HCT116 (cell line): ENCODE data around the gene GP9. TPM values are rescaled to one million over a fixed set of nuclear protein-coding genes. Genes with fewer than 3 reads are reported as not detected.

Experiments used
- ATAC-seq: fragments of 200-7000 bp; cut with Tn5 transposase; 2 replicates; pipeline ENCODE4 v1.9.1; 2020; ENCODE audit warnings: mild to moderate bottlenecking, moderate library complexity
- BruUV-seq: library from RNA; stranded (reverse); fragments of 400-500 nt; replicated peaks from 2 replicates; lab custom pipeline; 2021; lab: Mats Ljungman, UMichigan
- CTCF ChIA-PET: fragments of 300-600 bp; sonication (Branson Sonifier 250); formaldehyde crosslinking; loops from one replicate; lab custom pipeline; 2021; ENCODE audit warnings: antibody characterized with exemption; lab: Charles Lee
- POLR2A ChIA-PET: fragments of 300-600, 350-600 bp; sonication (Branson Sonifier 250); formaldehyde crosslinking; loops from one replicate; lab custom pipeline; 2021; ENCODE audit warnings: antibody characterized with exemption; lab: Charles Lee
- RAD21 ChIA-PET, 2 experiments: fragments of 300-600 bp; sonication (Branson Sonifier 250); formaldehyde crosslinking; loops; one replicate each; lab custom pipeline; 2023; ENCODE audit warnings: low total read pairs in 2 of 2; ENCODE audit not compliant: uncharacterized antibody in 2 of 2, unreplicated experiment in 2 of 2, low non-redundant PET in 1 of 2; lab: Charles Lee
- DNase-seq: peaks from one replicate; pipeline ENCODE4 v3.0.0-alpha.2; 2010; ENCODE audit warnings: low read depth, low spot score
- H2AFZ ChIP-seq: fragments of 200-600 bp; shearing (Covaris generic), sonication (generic); 2 replicates; pipeline ENCODE4 v1.6.1; 2017; ENCODE audit warnings: low read depth, mixed run types, mixed read lengths, antibody characterized with exemption, low read length; ENCODE audit not compliant: poor library complexity, severe bottlenecking
- H3K27ac ChIP-seq: 2 replicates; pipeline ENCODE4 v1.5.1; 2012; ENCODE audit warnings: low read depth, low read length
- H3K27me3 ChIP-seq: fragments of 200-600 bp; sonication (generic); 2 replicates; pipeline ENCODE4 v1.6.1; 2016; ENCODE audit warnings: mixed run types, low read length, mixed read lengths; ENCODE audit not compliant: insufficient read depth
- H3K36me3 ChIP-seq, 2 experiments: fragments of 200-500 bp in 1 of 2; fragments of 200-600 bp in 1 of 2; sonication (Bioruptor generic) in 1 of 2; sonication (generic) in 1 of 2; 2 replicates each; pipeline versions ENCODE4 v1.5.1 to v1.6.1; 2014 to 2016; ENCODE audit warnings: low read length in 2 of 2, inconsistent platforms in 1 of 2, mixed read lengths in 1 of 2, mixed run types in 1 of 2; ENCODE audit not compliant: insufficient read depth in 2 of 2, control insufficient read depth in 1 of 2
- H3K4me1 ChIP-seq, 2 experiments: fragments of 200-600 bp in 1 of 2; sonication (generic) in 1 of 2; 2 replicates each; pipeline versions ENCODE4 v1.5.1 to v1.6.1; 2012 to 2017; ENCODE audit warnings: low read length in 2 of 2, inconsistent platforms in 1 of 2, mild to moderate bottlenecking in 1 of 2, mixed read lengths in 1 of 2, mixed run types in 1 of 2, moderate library complexity in 1 of 2; ENCODE audit not compliant: insufficient read depth in 2 of 2, control insufficient read depth in 1 of 2
- H3K4me2 ChIP-seq: fragments of 200-600 bp; sonication (generic); 2 replicates; pipeline ENCODE4 v1.6.1; 2017; ENCODE audit warnings: mixed run types, low read length, mixed read lengths
- H3K4me3 ChIP-seq, 2 experiments: fragments of 200-600 bp in 1 of 2; sonication (generic) in 1 of 2; replicated peaks in 1 of 2; 2 replicates each; pipeline ENCODE4 v1.5.1; 2011 to 2016; ENCODE audit warnings: low read length in 2 of 2, control low read depth in 1 of 2, low read depth in 1 of 2, mild to moderate bottlenecking in 1 of 2, mixed read lengths in 1 of 2, mixed run types in 1 of 2
- H3K79me2 ChIP-seq: fragments of 200-600 bp; sonication (generic); 2 replicates; pipeline ENCODE4 v1.6.1; 2017; ENCODE audit warnings: mild to moderate bottlenecking, mixed run types, low read length, moderate library complexity, mixed read lengths; ENCODE audit not compliant: insufficient read depth
- H3K9ac ChIP-seq: fragments of 200-600 bp; sonication (generic); 2 replicates; pipeline ENCODE4 v1.6.1; 2016; ENCODE audit warnings: low read length, mixed read lengths
- H3K9me2 ChIP-seq: fragments of 200-600 bp; sonication (generic), shearing (Covaris generic); 2 replicates; pipeline ENCODE4 v1.6.1; 2017; ENCODE audit warnings: mixed run types, mild to moderate bottlenecking, moderate library complexity; ENCODE audit not compliant: insufficient read depth
- H3K9me3 ChIP-seq, 2 experiments: fragments of 200-500 bp in 1 of 2; fragments of 200-600 bp in 1 of 2; sonication (Bioruptor generic) in 1 of 2; sonication (generic) in 1 of 2; 2 replicates each; pipeline ENCODE4 v1.6.1; 2014 to 2017; ENCODE audit warnings: low read length in 2 of 2, mixed read lengths in 2 of 2, inconsistent platforms in 1 of 2, low read depth in 1 of 2, mild to moderate bottlenecking in 1 of 2, mixed run types in 1 of 2, moderate library complexity in 1 of 2; ENCODE audit not compliant: control insufficient read depth in 1 of 2, insufficient read depth in 1 of 2
- H4K20me1 ChIP-seq: fragments of 200-600 bp; sonication (generic), shearing (Covaris generic); 2 replicates; pipeline ENCODE4 v1.6.1; 2017; ENCODE audit warnings: mixed run types, mild to moderate bottlenecking, moderate library complexity; ENCODE audit not compliant: insufficient read depth
- CEBPB ChIP-seq: IDR thresholded peaks from 2 replicates; pipeline ENCODE4 v1.6.1; 2012; ENCODE audit warnings: low read depth
- EGR1 ChIP-seq: IDR thresholded peaks from 2 replicates; pipeline ENCODE4 v1.6.1; 2012; ENCODE audit warnings: low read depth
- ELF1 ChIP-seq: IDR thresholded peaks from 2 replicates; pipeline ENCODE4 v1.6.1; 2012; ENCODE audit warnings: low read depth, borderline replicate concordance
- EZH2 ChIP-seq: fragments of 200-600 bp; sonication (generic); IDR thresholded peaks from 2 replicates; pipeline ENCODE4 v1.6.1; 2017; ENCODE audit warnings: antibody characterized with exemption, mixed run types
- FOSL1 ChIP-seq: IDR thresholded peaks from 2 replicates; pipeline ENCODE4 v1.6.1; 2012; ENCODE audit warnings: low read depth
- JUND ChIP-seq: IDR thresholded peaks from 2 replicates; pipeline ENCODE4 v1.6.1; 2012
- POLR2A ChIP-seq: IDR thresholded peaks from 2 replicates; pipeline ENCODE4 v1.7.0; 2011; ENCODE audit warnings: borderline replicate concordance; ENCODE audit not compliant: insufficient read depth, insufficient read length; ENCODE audit errors: extremely low read depth
- POLR2AphosphoS5 ChIP-seq: IDR thresholded peaks from 2 replicates; pipeline ENCODE4 v1.6.1; 2011; ENCODE audit warnings: mild to moderate bottlenecking, low read depth, low read length, moderate library complexity
- SIN3A ChIP-seq: IDR thresholded peaks from 2 replicates; pipeline ENCODE4 v1.6.1; 2012; ENCODE audit warnings: low read depth
- SP1 ChIP-seq: IDR thresholded peaks from 2 replicates; pipeline ENCODE4 v1.6.1; 2012; ENCODE audit warnings: low read depth
- TCF7L2 ChIP-seq: IDR thresholded peaks from 2 replicates; pipeline ENCODE4 v1.7.0; 2011; ENCODE audit warnings: borderline replicate concordance, inconsistent platforms; ENCODE audit not compliant: insufficient read depth, insufficient read length; ENCODE audit errors: extremely low read depth
- YY1 ChIP-seq: IDR thresholded peaks from 2 replicates; pipeline ENCODE4 v1.6.1; 2011; ENCODE audit warnings: low read length, low read depth, moderate library complexity, mild to moderate bottlenecking; ENCODE audit not compliant: insufficient replicate concordance; ENCODE audit errors: extremely low read depth
- ZFX ChIP-seq: fragments of 450-650 bp; IDR thresholded peaks from 2 replicates; pipeline ENCODE4 v1.6.1; 2017
- ZNF274 ChIP-seq: fragments of 200-500 bp; sonication (Bioruptor generic); IDR thresholded peaks from 2 replicates; pipeline ENCODE4 v1.6.1; 2014; ENCODE audit warnings: mild to moderate bottlenecking, low read depth, low read length, inconsistent platforms
- intact Hi-C: fragments of 100-400 bp; cut with micrococcal nuclease; formaldehyde crosslinking; loops from 2 replicates; pipeline ENCODE4 v1.10.0; 2022
- total RNA-seq: library from RNA; stranded (reverse); gene quantifications from one replicate; pipeline ENCODE4 v1.2.1, GENCODE V29; 2021; ENCODE audit not compliant: unreplicated experiment
- TF ChIP-seq, protein P1 (sequence below): IDR thresholded peaks from 2 replicates; pipeline ENCODE4 v1.6.1; 2012
- TF ChIP-seq, protein P2 (sequence below), 3 experiments: fragments of 200-600 bp in 1 of 3; sonication (generic) in 1 of 3; IDR thresholded peaks in 2 of 3; conservative IDR thresholded peaks in 1 of 3; 2 replicates each; pipeline ENCODE4 v1.5.1; 2012 to 2017; ENCODE audit warnings: low read depth in 2 of 3, low read length in 2 of 3, antibody characterized with exemption in 1 of 3, borderline replicate concordance in 1 of 3, control low read depth in 1 of 3, mild to moderate bottlenecking in 1 of 3, mixed read lengths in 1 of 3, mixed run types in 1 of 3, moderate library complexity in 1 of 3; ENCODE audit not compliant: insufficient read depth in 1 of 3
- TF ChIP-seq, protein P3 (sequence below): IDR thresholded peaks from 2 replicates; pipeline ENCODE4 v1.6.1; 2011; ENCODE audit warnings: mild to moderate bottlenecking, low read length, moderate library complexity; ENCODE audit not compliant: insufficient replicate concordance; ENCODE audit errors: extremely low read depth
- TF ChIP-seq, protein P4 (sequence below): IDR thresholded peaks from 2 replicates; pipeline ENCODE4 v1.6.1; 2012; ENCODE audit warnings: low read depth

The GP9 gene
- total RNA-seq, 1 experiment from 2014 or later = not detected

DNA sequence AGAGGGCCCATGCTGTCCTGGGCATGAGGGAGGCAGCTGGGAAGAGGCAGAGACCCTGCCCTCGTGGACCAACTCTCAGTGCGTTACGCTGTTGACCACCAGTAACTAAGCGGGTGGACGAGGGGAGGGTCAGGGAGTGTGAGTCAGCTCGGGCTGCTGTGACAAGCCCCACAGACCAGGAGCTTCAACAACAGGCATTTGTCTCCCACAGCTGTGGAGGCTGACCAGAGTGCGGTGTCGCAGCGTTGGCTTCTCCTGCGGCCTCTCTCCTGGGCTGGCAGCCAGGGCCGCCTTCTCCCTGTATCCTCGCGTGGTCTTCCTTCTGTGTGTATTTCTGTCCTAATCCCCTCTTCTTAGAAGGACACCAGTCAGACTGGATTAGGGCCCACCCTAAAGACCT lies 46.4 kb upstream of the GP9 start:
- Histone ChIP-seq H3K4me2 (no peak overlapping the region), H3K4me3 (no peak overlapping the region), H3K9ac (no peak overlapping the region), H3K36me3 (no peaks in the 10 kb centered on the region), H3K79me2 (no peaks in the 10 kb centered on the region), H3K9me2 (no peaks in the 10 kb centered on the region), H2AFZ (no peak overlapping the region), H3K9me3 (no peaks in the 10 kb centered on the region), H3K4me1 (peaks cover 11 to 16% of the 10 kb centered on the region in 2 experiments), H3K27ac (no peak overlapping the region), H4K20me1 (no peaks in the 10 kb centered on the region), H3K27me3 (no peaks in the 10 kb centered on the region)
- ChIA-PET RAD21 (no interaction called here), POLR2A (interaction anchor here (1.0 kb wide), 1 partner anchor 13 kb away, joined by 3 read pairs; no protein-coding TSS in a partner anchor), CTCF (interaction anchor here (0.5 kb wide), 1 partner anchor 24 kb away, joined by 3 read pairs; no protein-coding TSS in a partner anchor)
- ATAC-seq (no peak), DNase-seq (no peak)
- no peak for TF ChIP-seq ZNF274
- TF ChIP-seq YY1 = no peak
- TF ChIP-seq POLR2AphosphoS5 = no peak
- TF ChIP-seq ZFX = no peak
- TF ChIP-seq CEBPB = no peak
- TF ChIP-seq, protein P1, sequence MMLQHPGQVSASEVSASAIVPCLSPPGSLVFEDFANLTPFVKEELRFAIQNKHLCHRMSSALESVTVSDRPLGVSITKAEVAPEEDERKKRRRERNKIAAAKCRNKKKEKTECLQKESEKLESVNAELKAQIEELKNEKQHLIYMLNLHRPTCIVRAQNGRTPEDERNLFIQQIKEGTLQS = no peak
- TF ChIP-seq SIN3A = no peak
- TF ChIP-seq TCF7L2 = no peak
- TF ChIP-seq POLR2A = no peak
- TF ChIP-seq, protein P2, sequence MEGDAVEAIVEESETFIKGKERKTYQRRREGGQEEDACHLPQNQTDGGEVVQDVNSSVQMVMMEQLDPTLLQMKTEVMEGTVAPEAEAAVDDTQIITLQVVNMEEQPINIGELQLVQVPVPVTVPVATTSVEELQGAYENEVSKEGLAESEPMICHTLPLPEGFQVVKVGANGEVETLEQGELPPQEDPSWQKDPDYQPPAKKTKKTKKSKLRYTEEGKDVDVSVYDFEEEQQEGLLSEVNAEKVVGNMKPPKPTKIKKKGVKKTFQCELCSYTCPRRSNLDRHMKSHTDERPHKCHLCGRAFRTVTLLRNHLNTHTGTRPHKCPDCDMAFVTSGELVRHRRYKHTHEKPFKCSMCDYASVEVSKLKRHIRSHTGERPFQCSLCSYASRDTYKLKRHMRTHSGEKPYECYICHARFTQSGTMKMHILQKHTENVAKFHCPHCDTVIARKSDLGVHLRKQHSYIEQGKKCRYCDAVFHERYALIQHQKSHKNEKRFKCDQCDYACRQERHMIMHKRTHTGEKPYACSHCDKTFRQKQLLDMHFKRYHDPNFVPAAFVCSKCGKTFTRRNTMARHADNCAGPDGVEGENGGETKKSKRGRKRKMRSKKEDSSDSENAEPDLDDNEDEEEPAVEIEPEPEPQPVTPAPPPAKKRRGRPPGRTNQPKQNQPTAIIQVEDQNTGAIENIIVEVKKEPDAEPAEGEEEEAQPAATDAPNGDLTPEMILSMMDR (IDR thresholded peaks at IDR 0.05 in 2 of 3, conservative IDR thresholded peaks at IDR 0.05 in 1 of 3; ENCODE audit: borderline replicate concordance in 1 of 3, insufficient read depth in 1 of 3, low read depth in 2 of 3, low read length in 2 of 3) = no peak
- no peak for TF ChIP-seq SP1
- no peak for TF ChIP-seq ELF1
- TF ChIP-seq, protein P3, sequence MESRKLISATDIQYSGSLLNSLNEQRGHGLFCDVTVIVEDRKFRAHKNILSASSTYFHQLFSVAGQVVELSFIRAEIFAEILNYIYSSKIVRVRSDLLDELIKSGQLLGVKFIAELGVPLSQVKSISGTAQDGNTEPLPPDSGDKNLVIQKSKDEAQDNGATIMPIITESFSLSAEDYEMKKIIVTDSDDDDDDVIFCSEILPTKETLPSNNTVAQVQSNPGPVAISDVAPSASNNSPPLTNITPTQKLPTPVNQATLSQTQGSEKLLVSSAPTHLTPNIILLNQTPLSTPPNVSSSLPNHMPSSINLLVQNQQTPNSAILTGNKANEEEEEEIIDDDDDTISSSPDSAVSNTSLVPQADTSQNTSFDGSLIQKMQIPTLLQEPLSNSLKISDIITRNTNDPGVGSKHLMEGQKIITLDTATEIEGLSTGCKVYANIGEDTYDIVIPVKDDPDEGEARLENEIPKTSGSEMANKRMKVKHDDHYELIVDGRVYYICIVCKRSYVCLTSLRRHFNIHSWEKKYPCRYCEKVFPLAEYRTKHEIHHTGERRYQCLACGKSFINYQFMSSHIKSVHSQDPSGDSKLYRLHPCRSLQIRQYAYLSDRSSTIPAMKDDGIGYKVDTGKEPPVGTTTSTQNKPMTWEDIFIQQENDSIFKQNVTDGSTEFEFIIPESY = no peak
- no peak for TF ChIP-seq JUND
- TF ChIP-seq, protein P4, sequence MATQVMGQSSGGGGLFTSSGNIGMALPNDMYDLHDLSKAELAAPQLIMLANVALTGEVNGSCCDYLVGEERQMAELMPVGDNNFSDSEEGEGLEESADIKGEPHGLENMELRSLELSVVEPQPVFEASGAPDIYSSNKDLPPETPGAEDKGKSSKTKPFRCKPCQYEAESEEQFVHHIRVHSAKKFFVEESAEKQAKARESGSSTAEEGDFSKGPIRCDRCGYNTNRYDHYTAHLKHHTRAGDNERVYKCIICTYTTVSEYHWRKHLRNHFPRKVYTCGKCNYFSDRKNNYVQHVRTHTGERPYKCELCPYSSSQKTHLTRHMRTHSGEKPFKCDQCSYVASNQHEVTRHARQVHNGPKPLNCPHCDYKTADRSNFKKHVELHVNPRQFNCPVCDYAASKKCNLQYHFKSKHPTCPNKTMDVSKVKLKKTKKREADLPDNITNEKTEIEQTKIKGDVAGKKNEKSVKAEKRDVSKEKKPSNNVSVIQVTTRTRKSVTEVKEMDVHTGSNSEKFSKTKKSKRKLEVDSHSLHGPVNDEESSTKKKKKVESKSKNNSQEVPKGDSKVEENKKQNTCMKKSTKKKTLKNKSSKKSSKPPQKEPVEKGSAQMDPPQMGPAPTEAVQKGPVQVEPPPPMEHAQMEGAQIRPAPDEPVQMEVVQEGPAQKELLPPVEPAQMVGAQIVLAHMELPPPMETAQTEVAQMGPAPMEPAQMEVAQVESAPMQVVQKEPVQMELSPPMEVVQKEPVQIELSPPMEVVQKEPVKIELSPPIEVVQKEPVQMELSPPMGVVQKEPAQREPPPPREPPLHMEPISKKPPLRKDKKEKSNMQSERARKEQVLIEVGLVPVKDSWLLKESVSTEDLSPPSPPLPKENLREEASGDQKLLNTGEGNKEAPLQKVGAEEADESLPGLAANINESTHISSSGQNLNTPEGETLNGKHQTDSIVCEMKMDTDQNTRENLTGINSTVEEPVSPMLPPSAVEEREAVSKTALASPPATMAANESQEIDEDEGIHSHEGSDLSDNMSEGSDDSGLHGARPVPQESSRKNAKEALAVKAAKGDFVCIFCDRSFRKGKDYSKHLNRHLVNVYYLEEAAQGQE = no peak
- no peak for TF ChIP-seq EGR1
- no peak for TF ChIP-seq FOSL1
- no peak for TF ChIP-seq EZH2
- intact Hi-C loops = no loop called here
- BruUV-seq = no TSS peak
